HEK293 (cell line): ENCODE measurements around the gene SLCO4A1.
A peak's percentile ranks its signal among the peaks of the same experiment; 100 is the strongest.

Source experiments
- CTCF ChIA-PET: fragments of 350-600 bp; formaldehyde crosslinking; extraction: SDS; loops from one replicate; lab custom pipeline; 2021; ENCODE audit warnings: antibody characterized with exemption; lab: Yijun Ruan, JAX
- POLR2A ChIA-PET: fragments of 300-600 bp; formaldehyde crosslinking; extraction: SDS; loops from one replicate; lab custom pipeline; 2020; ENCODE audit warnings: antibody characterized with exemption, inconsistent platforms; lab: Yijun Ruan, JAX
- H3K27ac ChIP-seq: fragments of 200-500 bp; sonication (Bioruptor generic); 2 replicates; pipeline ENCODE4 v1.5.1; 2014; ENCODE audit warnings: low read depth, low read length, control low read depth, inconsistent platforms; ENCODE audit errors: extremely low read depth
- H3K36me3 ChIP-seq, 2 experiments: fragments of 200-500 bp in 1 of 2; sonication (Bioruptor generic) in 1 of 2; 1 replicate in 1 of 2; 2 replicates in 1 of 2; pipeline ENCODE4 v1.5.1; 2014 to 2017; ENCODE audit warnings: inconsistent platforms in 2 of 2, low read length in 2 of 2; ENCODE audit not compliant: control insufficient read depth in 2 of 2, insufficient read depth in 1 of 2
- H3K4me1 ChIP-seq: fragments of 200-500 bp; sonication (Bioruptor generic); 2 replicates; pipeline ENCODE4 v1.5.1; 2014; ENCODE audit warnings: mild to moderate bottlenecking, low read length, inconsistent platforms; ENCODE audit not compliant: control insufficient read depth, insufficient read depth
- H3K4me3 ChIP-seq: 2 replicates; pipeline ENCODE4 v1.5.1; 2011; ENCODE audit warnings: low read depth, mild to moderate bottlenecking, control low read depth, low read length, moderate library complexity
- H3K9me3 ChIP-seq: fragments of 200-500 bp; sonication (Bioruptor generic); 2 replicates; pipeline ENCODE4 v1.5.1; 2014; ENCODE audit warnings: low read depth, low read length, inconsistent platforms; ENCODE audit not compliant: control insufficient read depth, insufficient read depth
- AEBP2 ChIP-seq: fragments of 450-650 bp; formaldehyde crosslinking; IDR thresholded peaks from 2 replicates; pipeline ENCODE4 v1.5.1; 2016; ENCODE audit warnings: missing biosample characterization, missing genetic modification characterization, borderline replicate concordance
- EGR2 ChIP-seq: fragments of 450-650 bp; formaldehyde crosslinking; IDR thresholded peaks from 2 replicates; pipeline ENCODE4 v1.5.1; 2016; ENCODE audit warnings: low read depth, missing biosample characterization, missing genetic modification characterization
- GLIS1 ChIP-seq: fragments of 450-650 bp; formaldehyde crosslinking; IDR thresholded peaks from 2 replicates; pipeline ENCODE4 v1.5.1; 2016; ENCODE audit warnings: missing biosample characterization, missing genetic modification characterization
- KLF7 ChIP-seq: fragments of 450-650 bp; formaldehyde crosslinking; IDR thresholded peaks from 2 replicates; pipeline ENCODE4 v1.5.1; 2016; ENCODE audit warnings: missing biosample characterization, missing genetic modification characterization, borderline replicate concordance
- KLF8 ChIP-seq: fragments of 450-650 bp; formaldehyde crosslinking; IDR thresholded peaks from 2 replicates; pipeline ENCODE4 v1.5.1; 2016; ENCODE audit warnings: missing biosample characterization, missing genetic modification characterization
- PRDM1 ChIP-seq: fragments of 450-650 bp; formaldehyde crosslinking; IDR thresholded peaks from 2 replicates; pipeline ENCODE4; 2016; ENCODE audit warnings: missing biosample characterization, missing genetic modification characterization
- SETDB1 ChIP-seq: IDR thresholded peaks from one replicate; pipeline ENCODE4 v1.6.1; 2017; ENCODE audit warnings: mild to moderate bottlenecking, low read length, moderate library complexity, mixed read lengths; ENCODE audit not compliant: insufficient read length
- ZBTB21 ChIP-seq: fragments of 450-650 bp; formaldehyde crosslinking; IDR thresholded peaks from 2 replicates; pipeline ENCODE4 v1.5.1; 2017; ENCODE audit warnings: missing biosample characterization, missing genetic modification characterization
- ZBTB26 ChIP-seq: fragments of 450-650 bp; formaldehyde crosslinking; optimal IDR thresholded peaks from 2 replicates; pipeline ENCODE3; 2016; ENCODE audit warnings: missing biosample characterization, mild to moderate bottlenecking, missing genetic modification characterization
- ZFHX2 ChIP-seq: fragments of 450-650 bp; formaldehyde crosslinking; conservative IDR thresholded peaks from 2 replicates; pipeline ENCODE4 v1.5.1; 2016; ENCODE audit warnings: missing biosample characterization, missing genetic modification characterization
- ZNF114 ChIP-seq: fragments of 450-650 bp; formaldehyde crosslinking; IDR thresholded peaks from 2 replicates; pipeline ENCODE4 v1.5.0; 2017; ENCODE audit warnings: missing biosample characterization, missing genetic modification characterization
- ZNF132 ChIP-seq: fragments of 450-650 bp; formaldehyde crosslinking; IDR thresholded peaks from 2 replicates; pipeline ENCODE4 v1.5.1; 2017; ENCODE audit warnings: missing biosample characterization, missing genetic modification characterization, borderline replicate concordance
- ZNF140 ChIP-seq: fragments of 450-650 bp; formaldehyde crosslinking; IDR thresholded peaks from 2 replicates; pipeline ENCODE4 v1.5.1; 2016; ENCODE audit warnings: missing biosample characterization, missing genetic modification characterization
- ZNF155 ChIP-seq: fragments of 450-650 bp; formaldehyde crosslinking; IDR thresholded peaks from 2 replicates; pipeline ENCODE4 v1.5.1; 2016; ENCODE audit warnings: missing biosample characterization, missing genetic modification characterization
- ZNF341 ChIP-seq: fragments of 450-650 bp; formaldehyde crosslinking; IDR thresholded peaks from 2 replicates; pipeline ENCODE4; 2016; ENCODE audit warnings: low read depth, missing biosample characterization, missing genetic modification characterization
- ZNF362 ChIP-seq: fragments of 450-650 bp; formaldehyde crosslinking; IDR thresholded peaks from 2 replicates; pipeline ENCODE4 v1.5.1; 2016; ENCODE audit warnings: missing biosample characterization, missing genetic modification characterization
- ZNF391 ChIP-seq: fragments of 450-650 bp; formaldehyde crosslinking; IDR thresholded peaks from 2 replicates; pipeline ENCODE4 v1.5.1; 2016; ENCODE audit warnings: low read depth, missing biosample characterization, missing genetic modification characterization, borderline replicate concordance
- ZNF548 ChIP-seq: fragments of 450-650 bp; formaldehyde crosslinking; IDR thresholded peaks from 2 replicates; pipeline ENCODE4 v1.5.1; 2016; ENCODE audit warnings: missing biosample characterization, missing genetic modification characterization
- ZNF558 ChIP-seq: fragments of 450-650 bp; formaldehyde crosslinking; IDR thresholded peaks from 2 replicates; pipeline ENCODE4 v1.5.1; 2016; ENCODE audit warnings: missing biosample characterization, missing genetic modification characterization
- ZNF571 ChIP-seq: fragments of 450-650 bp; formaldehyde crosslinking; IDR thresholded peaks from 2 replicates; pipeline ENCODE4 v1.5.0; 2017; ENCODE audit warnings: missing biosample characterization, missing genetic modification characterization
- ZNF600 ChIP-seq: fragments of 450-650 bp; formaldehyde crosslinking; IDR thresholded peaks from 2 replicates; pipeline ENCODE4 v1.5.1; 2016; ENCODE audit warnings: missing biosample characterization, missing genetic modification characterization
- ZNF658 ChIP-seq: fragments of 450-650 bp; formaldehyde crosslinking; IDR thresholded peaks from 2 replicates; pipeline ENCODE4; 2016; ENCODE audit warnings: missing biosample characterization, missing genetic modification characterization
- ZNF792 ChIP-seq: fragments of 450-650 bp; formaldehyde crosslinking; IDR thresholded peaks from 2 replicates; pipeline ENCODE4 v1.5.1; 2016; ENCODE audit warnings: missing biosample characterization, missing genetic modification characterization
- TF ChIP-seq, protein P1 (sequence below): fragments of 450-650 bp; IDR thresholded peaks from 2 replicates; pipeline ENCODE4 v1.5.1; 2018; ENCODE audit warnings: missing biosample characterization, missing genetic modification characterization
- TF ChIP-seq, protein P2 (sequence below): fragments of 450-650 bp; formaldehyde crosslinking; IDR thresholded peaks from 2 replicates; pipeline ENCODE4 v1.5.1; 2017; ENCODE audit warnings: missing biosample characterization, missing genetic modification characterization

The SLCO4A1 gene

GRCh38 chr20:62617711-62618483 is 24.4 kb upstream of the SLCO4A1 start (continued):
- TF ChIP-seq ZNF391 (tag by site-specific recombination) (no peak), ZNF140 (tag by site-specific recombination) (no peak), ZNF341 (tag by site-specific recombination) (no peak)

- Histone ChIP-seq H3K36me3 (no peaks in the 10 kb centered on the region), H3K27ac (no peak overlapping the region), H3K4me3 (no peak overlapping the region), H3K4me1 (peaks cover 7% of the 10 kb centered on the region), H3K9me3 (no peaks in the 10 kb centered on the region)
- POLR2A ChIA-PET: no interaction called here
- CTCF ChIA-PET: interaction anchor here (0.5 to 1.2 kb wide), 4 partner anchors 104 to 274 kb away, joined by 3 to 4 read pairs (median 3); no protein-coding TSS in a partner anchor
- TF ChIP-seq ZNF792 (no peak), ZNF571 (tag by site-specific recombination) (no peak), ZNF600 (tag by site-specific recombination) (no peak), ZNF155 (tag by site-specific recombination) (no peak), SETDB1 (no peak), EGR2 (tag by site-specific recombination) (peak; percentile 51; the same call in 1 of the 2 replicates), ZBTB26 (tag by site-specific recombination) (no peak), GLIS1 (peak; percentile 73), PRDM1 (no peak), ZNF658 (tag by site-specific recombination) (no peak), ZNF548 (tag by site-specific recombination) (no peak), KLF7 (tag by site-specific recombination) (no peak), ZFHX2 (tag by site-specific recombination) (peak; percentile 54; the same call in 1 of the 2 replicates), ZNF558 (no peak), ZBTB21 (tag by site-specific recombination) (no peak), ZNF132 (tag by site-specific recombination) (no peak), ZNF114 (tag by site-specific recombination) (no peak)
- TF ChIP-seq, protein P1, sequence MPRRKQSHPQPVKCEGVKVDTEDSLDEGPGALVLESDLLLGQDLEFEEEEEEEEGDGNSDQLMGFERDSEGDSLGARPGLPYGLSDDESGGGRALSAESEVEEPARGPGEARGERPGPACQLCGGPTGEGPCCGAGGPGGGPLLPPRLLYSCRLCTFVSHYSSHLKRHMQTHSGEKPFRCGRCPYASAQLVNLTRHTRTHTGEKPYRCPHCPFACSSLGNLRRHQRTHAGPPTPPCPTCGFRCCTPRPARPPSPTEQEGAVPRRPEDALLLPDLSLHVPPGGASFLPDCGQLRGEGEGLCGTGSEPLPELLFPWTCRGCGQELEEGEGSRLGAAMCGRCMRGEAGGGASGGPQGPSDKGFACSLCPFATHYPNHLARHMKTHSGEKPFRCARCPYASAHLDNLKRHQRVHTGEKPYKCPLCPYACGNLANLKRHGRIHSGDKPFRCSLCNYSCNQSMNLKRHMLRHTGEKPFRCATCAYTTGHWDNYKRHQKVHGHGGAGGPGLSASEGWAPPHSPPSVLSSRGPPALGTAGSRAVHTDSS (tag by site-specific recombination): no peak
Measured at GRCh38 chr20:62618611-62619529, 23.4 kb upstream of the SLCO4A1 start.

GRCh38 chr20:62620625-62621024 is 21.7 kb upstream of the SLCO4A1 start:
- POLR2A ChIA-PET: no interaction called here
- Histone ChIP-seq H3K4me3 (no peak overlapping the region), H3K4me1 (peaks cover 10% of the 10 kb centered on the region), H3K9me3 (no peaks in the 10 kb centered on the region), H3K36me3 (no peaks in the 10 kb centered on the region), H3K27ac (no peak overlapping the region)
- CTCF ChIA-PET: no interaction called here
- TF ChIP-seq, protein P2, sequence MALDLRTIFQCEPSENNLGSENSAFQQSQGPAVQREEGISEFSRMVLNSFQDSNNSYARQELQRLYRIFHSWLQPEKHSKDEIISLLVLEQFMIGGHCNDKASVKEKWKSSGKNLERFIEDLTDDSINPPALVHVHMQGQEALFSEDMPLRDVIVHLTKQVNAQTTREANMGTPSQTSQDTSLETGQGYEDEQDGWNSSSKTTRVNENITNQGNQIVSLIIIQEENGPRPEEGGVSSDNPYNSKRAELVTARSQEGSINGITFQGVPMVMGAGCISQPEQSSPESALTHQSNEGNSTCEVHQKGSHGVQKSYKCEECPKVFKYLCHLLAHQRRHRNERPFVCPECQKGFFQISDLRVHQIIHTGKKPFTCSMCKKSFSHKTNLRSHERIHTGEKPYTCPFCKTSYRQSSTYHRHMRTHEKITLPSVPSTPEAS: no peak
- TF ChIP-seq ZNF362 (tag by site-specific recombination) (no peak), KLF8 (no peak), AEBP2 (no peak)
